Urothelium cell line (cell line): Measurements from ENCODE around the gene TMBIM1.
"Not testable (repeated sequence)": the region's sequence is repeated elsewhere in the genome, so short reads cannot be mapped to it uniquely, and the experiment has no call there.

Experiments
- DNase-seq: peaks from one replicate; pipeline ENCODE4 v3.0.0; 2011; ENCODE audit warnings: low spot score, mixed read lengths
- FAIRE-seq: peaks from 2 replicates; lab custom pipeline; 2011; peaks lifted over from hg19 to GRCh38; lab: Jason Lieb, UNC

Gene TMBIM1

DNA sequence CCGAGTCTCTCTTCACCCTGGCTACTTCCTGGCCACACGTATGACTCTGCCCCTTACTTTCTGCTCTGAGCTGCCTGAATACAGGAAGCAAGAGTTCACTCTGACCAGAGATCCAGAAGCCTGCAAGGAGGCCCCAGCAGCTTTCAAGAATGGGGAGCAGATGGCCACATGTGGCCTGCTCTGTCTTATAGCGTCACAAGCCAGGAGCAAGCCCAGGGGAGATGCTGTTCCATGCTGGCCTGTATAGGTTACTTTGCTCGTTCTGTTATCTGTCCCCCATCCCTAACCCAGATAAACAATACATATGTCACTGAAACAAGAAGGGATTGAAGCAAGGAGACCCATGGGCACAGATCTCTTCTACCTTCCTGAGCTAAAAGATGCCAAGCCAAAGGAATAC is 17.7 kb downstream of the TMBIM1 start:
- no peak for FAIRE-seq
- no peak for DNase-seq

DNA sequence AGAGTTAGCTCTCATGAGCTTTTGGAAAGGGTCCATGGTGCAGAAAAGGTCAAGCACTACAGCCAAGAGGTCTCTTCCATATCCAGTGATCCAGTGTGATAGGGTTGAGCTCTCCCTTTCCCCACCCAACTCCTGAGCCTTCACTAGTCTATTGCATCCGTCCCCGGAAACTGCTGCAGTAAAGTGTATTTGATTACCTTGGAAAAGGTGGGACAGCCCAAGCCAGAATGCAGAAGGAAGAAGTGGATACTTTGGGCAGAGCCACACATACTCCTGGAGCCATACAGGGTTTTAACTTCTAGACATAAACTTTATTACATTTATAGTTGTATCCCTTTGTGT is 18.4 kb downstream of the TMBIM1 start:
- DNase-seq (no peak), FAIRE-seq (no peak)

DNA sequence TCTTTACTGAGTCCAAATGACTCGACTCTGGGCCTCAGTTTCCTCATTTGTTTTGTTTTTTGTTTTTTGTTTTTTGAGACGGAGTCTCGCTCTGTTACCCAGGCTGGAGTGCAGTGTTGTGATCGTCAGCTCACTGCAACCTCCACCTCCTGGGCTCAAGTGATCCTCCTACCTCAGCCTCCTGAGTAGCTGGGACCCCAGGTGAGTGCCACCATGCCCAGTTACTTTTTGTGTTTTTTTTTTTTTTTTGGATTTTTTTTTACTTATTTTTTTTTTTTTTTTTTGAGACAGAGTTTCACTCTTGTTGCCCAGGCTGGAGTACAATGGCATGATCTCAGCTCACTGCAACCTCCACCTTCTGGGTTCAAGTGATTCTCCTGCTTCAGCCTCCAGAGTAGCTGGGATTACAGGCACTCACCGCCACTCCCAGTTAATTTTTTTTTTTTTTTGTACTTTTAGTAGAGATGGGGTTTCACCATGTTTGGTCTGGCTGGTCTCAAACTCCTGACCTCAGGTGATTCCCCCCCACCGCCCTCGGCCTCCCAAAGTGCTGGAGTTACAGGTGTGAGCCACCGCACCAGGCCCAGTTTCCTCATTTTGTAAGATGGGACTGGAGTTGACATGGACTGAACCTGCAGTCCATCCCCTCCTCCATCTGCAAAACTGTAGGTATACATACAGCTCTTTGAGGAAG is 18.9 kb downstream of the TMBIM1 start:
- DNase-seq, FAIRE-seq: not testable (repeated sequence)

DNA sequence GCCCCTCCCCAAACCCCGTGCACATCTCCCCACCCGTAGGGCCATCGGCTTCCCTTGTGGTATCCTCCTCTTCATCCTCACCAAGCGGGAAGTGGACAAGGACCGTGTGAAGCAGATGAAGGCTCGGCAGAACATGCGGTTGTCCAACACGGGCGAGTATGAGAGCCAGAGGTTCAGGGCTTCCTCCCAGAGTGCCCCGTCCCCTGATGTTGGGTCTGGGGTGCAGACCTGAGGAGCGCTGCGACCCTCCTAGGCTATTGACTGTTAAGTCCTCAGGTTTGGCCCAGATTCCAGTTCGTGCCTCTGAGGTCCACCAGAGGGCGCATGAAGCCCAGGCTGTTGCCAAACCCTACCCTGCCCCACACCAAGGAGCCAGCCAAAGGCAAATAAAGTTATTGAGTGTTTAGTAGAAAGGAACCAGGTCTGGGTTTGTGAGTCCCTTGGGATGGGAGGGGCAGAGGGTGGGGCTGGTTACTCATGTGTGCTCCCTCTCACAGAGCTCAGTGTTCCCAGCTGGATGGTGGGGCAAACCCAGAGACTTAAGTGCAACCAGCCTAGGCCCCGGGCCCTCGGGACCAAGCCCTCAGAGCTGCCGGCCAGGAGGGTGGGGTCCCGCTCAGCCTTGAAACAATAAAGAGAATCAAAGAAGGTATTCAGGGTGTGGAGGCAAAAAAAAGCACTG is 19.6 kb downstream of the TMBIM1 start:
- FAIRE-seq (no peak), DNase-seq (peak; percentile 80)

DNA sequence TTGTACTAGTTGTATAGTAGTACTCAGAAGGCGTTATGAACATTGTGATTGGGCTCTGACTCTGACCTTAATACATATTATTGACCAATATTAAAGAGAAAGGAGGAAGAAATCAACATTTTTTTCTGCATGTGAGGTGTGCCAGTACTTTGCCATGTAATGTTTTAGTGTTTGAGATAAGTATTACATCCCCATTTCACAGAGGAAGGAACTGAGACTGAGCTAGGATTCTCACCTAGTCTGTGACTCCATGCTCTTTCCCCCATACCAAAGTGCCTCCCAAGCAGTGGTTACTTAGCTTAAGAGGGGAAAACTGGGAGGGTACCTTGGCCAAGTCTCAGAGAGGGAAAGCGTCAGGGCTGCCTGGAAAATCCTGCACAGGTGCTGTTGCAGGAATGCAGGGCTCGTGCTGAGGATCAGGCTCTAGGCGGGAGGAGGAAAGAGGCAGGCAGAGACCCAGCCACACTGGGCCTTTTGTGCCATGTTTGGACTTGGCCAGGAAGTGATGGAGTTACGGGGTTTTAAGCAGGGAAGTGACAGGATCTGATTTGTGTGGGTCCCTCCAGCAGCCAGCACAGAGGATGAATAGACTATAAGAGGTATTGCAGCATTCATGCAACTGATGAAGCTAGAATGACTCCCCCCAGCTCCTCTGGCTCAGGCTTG is 20.3 kb downstream of the TMBIM1 start:
- FAIRE-seq, result no peak
- no peak for DNase-seq

DNA sequence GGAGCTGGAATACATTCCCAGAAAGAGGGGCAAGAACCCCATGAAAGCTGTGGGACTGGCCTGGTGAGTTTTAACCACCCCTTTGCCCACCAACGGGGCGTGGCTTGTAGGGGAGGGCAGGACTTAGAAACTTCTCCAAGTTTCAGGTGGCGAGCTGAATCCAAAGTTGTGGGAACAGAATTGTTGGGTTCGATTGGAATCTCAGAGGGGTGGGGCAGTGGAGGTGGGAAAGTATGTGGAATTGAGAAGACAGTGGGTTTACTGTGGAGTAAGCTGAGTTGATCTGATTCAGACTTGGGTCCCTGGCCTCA is 20.9 kb downstream of the TMBIM1 start:
- DNase-seq, result no peak
- FAIRE-seq, result no peak

DNA sequence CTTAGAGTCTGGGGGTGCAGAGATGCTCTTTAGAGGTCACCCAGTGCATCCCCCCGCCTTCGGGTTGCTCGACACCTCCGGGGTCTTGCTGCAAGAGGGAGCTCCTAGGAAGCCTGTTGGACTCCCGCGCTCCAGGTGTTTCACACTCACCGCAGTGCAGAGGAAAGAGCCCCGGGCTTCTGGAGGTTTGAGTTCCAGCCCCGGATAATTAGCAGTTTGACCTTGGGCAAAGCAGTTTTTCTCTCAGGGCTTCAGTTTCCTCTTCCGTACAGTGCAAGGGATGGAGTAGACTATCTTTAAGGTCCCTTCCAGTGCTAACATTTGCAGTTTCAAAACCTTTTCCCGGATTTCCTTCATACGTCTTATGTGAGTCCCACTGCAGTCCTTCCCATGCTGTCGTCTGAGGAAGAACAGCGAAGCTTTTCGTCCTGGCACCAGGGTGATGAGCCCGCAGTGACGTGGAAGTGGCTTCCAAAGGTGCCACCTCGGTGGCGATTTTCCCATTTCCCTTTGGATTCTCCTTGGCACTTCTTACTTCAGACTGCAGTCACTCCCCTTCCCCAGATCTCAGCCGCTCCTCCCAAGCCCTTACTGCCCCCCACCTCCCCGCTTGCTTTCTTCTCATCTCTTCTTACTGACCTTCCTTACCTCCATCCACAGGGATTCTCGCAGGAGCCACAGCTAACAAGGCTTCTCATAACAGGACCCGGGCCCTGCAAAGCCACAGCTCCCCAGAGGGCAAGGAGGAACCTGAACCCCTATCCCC is 21.4 kb downstream of the TMBIM1 start:
- FAIRE-seq (no peak), DNase-seq (peak; percentile 21)

DNA sequence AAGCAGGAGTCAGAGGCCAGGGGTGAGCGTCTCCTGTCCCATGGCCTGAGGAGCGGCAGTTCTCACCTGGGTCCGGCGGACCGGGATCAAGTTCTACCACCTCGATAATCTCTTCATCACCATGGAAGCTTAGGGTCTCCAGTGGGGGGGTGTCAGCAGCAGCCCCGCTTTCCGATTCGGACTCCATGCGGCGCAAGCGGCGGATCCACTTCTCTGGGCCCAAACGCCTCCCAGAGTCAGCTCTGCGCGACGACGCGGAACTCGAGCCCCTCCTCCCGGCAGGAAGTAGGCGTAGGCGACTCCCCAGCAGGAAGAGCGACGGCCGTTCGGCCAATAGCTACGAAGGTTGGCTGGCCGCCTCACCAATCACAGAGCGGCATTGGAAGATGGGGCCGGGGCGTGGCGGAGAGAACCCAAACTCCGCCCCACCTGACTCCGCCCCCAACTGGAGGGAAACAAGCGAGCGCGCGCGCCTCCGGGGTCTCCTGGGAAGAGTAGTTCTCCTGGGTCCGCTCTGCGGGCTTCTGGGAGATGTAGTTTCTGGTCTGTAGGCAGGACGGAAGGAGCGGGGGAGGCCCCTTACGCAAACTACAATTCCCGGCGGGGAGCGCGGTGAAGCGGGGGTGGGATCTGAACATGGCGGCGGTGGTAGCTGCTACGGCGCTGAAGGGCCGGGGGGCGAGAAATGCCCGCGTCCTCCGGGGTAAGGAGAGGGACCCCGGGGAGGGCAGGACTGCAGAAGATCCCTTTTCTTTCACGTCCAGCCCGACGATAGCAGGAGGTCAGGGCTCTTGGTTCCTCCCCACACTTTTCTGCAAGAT is 22.2 kb downstream of the TMBIM1 start, which contains the start of the genes AAMP and PNKD:
AAMP (minus strand) TSS at position 238 of the 821 bp plus-strand sequence; CDS start at position 187, 51 bp downstream.
PNKD (plus strand) TSS at position 620 of the 821 bp plus-strand sequence; CDS start at position 637, 17 bp downstream.
- FAIRE-seq (peak; percentile 97), DNase-seq (peak; percentile 99)

DNA sequence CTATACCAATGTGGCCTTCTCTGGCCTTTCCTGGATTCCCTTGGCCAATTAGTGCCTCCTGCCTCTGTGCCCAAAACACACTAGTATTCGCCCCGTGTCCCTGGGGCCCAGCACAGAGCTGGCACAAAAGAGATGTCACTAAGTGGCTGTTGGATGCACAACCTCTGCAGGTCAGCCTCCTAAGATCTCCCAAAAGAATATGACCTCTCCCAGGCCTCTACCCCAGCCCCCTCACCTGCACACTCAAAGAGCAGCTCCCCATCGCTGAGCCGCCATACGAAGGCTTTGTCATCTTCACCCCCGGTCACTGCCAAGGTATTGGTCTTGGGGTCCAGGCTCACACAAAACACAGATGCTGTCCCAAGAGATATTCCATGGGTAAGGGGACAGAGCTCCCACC is 25.0 kb downstream of the TMBIM1 start:
- no peak for DNase-seq
- FAIRE-seq, result no peak

DNA sequence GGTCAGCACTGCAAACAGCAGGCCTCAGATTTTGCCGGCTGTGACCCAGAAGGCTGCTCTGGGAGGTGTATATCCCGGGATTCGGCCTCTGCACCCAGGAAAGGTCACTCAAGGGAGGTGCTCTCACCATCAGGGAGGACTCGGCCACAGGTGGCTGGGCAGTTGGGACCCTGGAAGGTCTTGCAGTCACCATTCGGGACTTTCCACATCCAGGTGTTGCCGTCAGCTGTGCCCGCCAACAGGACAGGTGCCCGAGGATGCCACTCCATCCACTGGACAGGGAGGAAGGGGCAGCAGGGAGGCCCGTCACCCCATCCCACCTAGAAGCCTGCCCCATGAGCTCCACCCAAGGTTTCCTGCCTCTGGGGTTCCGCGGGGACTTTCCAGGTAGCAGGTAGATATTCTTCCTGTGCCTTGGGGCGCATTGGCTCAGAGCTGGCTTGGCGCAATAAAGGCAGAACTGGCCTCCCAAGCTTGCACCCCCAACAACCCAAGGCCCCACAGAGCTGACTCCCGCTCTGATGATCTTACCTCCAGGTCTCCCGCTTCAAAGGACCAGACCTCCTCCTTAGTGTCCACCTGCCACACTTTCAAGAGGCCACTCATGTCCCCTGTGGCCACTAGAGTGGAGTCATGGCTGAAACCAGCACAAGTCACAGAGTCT is 25.9 kb downstream of the TMBIM1 start:
- DNase-seq, result no peak
- no peak for FAIRE-seq

DNA sequence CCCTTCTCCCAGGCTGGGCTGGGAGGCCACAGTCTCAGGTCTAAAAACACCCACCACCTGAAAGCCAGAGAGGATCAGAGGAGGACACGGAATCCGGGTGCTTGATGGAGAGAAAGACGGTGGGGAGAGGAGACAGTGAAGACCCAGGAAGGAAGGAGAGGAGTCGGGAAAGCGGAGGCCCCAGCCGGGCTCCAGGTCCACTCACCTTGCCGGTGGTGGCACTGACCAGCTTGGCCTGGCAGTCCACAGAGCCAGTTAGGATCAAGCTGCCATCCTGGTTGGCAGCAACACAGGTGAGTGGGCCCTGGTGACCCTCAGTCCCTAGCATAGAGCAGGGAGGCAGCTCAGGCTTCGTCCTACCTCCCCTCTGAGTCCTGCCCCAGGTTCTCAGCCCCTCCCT is 26.7 kb downstream of the TMBIM1 start:
- no peak for DNase-seq
- FAIRE-seq, result no peak

DNA sequence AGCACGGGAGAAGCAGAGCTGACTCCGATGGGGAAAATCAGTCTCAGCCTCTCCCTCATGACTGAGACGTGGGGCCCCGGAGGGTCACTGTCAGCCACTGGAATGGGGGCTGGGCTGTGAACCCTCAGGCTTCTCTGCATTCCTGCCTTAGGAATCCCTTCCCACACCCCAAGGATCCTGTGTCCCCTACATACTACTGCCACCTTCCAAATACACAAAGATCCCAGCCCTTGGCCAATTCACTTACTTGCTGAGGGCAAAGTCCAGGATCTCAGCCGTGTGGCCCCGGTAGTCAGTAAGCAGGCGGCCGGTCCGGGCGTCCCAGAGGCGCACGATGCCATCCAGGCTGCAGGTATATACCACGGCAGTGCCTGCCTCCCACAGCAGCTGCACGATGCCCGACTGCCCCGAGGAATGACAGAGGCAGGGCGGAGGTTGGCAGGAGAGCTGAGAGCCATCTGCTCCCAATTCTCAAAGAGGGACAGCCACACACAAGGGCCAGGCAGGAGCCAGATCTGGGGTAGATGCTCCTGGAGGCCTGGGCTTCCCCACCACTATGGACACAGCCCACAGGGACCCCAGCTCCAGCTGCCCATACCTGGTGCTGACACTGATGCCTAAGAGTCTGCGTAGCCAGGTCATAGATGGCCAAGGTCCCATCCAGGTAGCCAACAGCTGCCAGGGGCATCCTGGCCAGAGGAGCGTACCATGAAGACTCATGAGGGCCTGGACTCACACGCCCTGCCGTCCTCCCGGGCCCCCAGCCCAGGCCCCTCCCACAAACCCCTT is 27.3 kb downstream of the TMBIM1 start:
- FAIRE-seq, result no peak
- no peak for DNase-seq

DNA sequence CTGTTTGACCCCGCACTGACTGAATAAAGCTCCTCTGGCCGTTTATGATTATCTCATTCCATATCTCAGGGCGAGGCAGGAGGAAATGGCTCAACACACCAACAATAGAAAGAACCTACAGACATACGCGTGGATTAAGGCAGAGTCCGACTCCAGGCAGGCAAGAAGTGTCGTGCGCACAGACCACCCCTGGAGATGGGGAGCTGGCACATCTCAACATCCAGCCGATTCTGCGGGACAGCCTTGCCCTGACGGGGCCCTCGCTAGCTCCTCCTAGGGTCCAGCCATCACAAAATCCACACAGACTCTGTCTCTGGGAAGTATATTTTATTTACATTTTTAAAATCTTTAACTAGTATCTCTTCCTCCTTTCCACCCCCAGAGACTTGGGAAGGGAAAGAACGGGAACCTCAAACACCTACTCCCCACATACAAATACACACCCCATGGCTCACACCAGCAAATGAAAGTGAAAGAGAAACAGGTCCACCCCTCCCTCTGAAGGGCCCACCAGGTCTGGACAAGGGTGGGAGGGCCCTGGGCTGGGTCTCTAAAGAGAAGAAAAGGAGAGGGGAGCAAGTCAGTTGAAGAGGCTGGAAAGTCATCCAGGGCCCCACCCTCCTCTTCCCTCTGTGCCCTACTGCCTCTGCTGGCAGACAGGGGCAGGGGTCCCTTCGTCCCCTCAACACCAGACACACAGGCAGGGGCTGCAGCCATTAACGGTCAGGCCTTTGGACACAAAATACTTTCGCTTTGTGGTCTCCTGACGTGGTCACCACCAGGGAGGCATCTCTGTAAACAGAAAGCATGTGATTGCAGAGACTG is 28.3 kb downstream of the TMBIM1 start:
- no peak for DNase-seq
- no peak for FAIRE-seq

DNA sequence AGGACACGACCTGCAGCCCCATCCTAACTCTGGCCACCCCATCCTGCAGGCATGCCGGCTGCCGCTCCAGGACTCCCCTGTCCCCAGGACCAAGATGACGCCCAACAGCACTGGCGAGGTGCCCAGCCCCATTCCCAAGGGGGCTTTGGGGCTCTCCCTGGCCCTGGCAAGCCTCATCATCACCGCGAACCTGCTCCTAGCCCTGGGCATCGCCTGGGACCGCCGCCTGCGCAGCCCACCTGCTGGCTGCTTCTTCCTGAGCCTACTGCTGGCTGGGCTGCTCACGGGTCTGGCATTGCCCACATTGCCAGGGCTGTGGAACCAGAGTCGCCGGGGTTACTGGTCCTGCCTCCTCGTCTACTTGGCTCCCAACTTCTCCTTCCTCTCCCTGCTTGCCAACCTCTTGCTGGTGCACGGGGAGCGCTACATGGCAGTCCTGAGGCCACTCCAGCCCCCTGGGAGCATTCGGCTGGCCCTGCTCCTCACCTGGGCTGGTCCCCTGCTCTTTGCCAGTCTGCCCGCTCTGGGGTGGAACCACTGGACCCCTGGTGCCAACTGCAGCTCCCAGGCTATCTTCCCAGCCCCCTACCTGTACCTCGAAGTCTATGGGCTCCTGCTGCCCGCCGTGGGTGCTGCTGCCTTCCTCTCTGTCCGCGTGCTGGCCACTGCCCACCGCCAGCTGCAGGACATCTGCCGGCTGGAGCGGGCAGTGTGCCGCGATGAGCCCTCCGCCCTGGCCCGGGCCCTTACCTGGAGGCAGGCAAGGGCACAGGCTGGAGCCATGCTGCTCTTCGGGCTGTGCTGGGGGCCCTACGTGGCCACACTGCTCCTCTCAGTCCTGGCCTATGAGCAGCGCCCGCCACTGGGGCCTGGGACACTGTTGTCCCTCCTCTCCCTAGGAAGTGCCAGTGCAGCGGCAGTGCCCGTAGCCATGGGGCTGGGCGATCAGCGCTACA is 29.4 kb downstream of the TMBIM1 start:
- FAIRE-seq, result no peak

DNA sequence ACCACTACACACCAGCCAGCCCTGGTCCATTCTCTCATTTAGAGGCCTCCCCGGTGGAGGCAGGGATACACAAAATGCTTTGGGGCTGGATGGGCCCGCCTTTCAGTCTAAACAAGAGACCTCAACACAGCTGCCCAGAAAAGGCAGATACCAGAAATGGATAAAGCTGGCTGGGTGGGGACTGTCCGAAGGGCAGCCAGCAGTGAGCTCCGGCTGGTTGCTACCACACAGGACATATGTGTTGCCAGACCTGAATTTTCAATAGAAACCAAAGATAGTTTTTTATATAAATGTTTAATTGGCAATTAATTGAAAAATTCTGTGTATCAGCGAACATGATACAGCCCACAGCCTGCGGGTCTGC is 30.1 kb downstream of the TMBIM1 start:
- no peak for FAIRE-seq
- no peak for DNase-seq

More for the DNA sequence above, 29.4 kb downstream of the TMBIM1 start:
- DNase-seq, result no peak

DNA sequence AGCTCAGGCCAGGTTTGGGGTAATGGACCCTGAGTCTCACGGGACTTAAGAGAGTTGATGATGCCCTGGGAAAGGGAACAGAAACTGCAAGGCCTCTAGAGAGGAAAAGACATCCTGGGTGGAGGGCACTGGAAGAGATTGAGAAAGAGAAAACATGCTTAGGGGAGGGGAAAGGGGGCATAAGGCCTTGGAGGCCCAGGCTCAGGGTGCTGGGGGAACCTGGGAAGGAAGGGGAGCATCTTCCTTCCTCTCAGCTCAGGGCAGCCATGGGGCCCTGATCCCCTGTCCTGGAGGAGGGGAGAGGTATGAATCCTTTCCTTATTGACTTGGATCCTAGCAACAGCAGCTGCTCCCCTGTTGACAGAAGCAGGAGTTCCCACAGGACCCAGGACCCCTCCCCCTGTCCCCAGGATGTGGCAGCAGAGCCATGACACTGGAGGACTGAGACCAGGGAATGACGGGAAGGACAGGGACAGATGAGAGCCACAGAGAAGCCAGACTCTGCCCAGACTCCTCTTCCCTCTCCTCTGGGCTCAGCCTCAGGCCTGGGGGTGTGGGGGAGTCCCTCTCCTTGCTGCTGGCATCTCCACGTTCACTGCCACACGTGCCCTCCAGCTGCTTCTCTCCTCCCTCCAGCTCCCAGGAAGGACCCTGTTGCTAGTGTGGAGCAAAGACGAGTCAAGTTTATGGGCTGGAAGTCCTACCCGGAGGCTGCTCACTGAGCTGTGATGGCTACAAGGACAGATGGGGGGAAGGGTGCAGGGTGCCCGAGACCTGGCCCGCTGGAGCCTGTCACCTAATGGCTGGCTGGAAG is 30.7 kb downstream of the TMBIM1 start:
- FAIRE-seq, result no peak

More for the DNA sequence above, 30.7 kb downstream of the TMBIM1 start:
- DNase-seq, result no peak
